Measurements from ENCODE around the gene AATF.

DNA sequence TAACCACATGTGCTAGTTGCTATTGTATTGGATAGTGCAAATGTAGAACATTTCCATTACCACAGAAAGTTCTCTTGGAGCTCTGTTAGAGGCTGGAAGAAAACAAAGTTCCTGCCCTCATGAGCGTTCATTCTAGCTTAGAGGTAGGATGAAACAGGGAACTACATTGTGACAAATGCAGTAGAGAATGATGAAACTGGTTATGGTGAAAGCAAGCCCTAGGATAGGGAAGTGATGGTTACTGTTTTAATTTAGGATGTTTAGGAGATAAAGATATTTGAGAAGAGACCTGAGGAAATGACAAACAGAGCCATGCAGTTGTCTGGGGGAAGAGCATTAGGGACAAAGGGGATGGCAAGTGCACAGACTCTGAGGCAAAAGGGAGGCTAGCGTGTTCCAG is 50.7 kb downstream of the AATF start:
- TF ChIP-seq, protein P1, sequence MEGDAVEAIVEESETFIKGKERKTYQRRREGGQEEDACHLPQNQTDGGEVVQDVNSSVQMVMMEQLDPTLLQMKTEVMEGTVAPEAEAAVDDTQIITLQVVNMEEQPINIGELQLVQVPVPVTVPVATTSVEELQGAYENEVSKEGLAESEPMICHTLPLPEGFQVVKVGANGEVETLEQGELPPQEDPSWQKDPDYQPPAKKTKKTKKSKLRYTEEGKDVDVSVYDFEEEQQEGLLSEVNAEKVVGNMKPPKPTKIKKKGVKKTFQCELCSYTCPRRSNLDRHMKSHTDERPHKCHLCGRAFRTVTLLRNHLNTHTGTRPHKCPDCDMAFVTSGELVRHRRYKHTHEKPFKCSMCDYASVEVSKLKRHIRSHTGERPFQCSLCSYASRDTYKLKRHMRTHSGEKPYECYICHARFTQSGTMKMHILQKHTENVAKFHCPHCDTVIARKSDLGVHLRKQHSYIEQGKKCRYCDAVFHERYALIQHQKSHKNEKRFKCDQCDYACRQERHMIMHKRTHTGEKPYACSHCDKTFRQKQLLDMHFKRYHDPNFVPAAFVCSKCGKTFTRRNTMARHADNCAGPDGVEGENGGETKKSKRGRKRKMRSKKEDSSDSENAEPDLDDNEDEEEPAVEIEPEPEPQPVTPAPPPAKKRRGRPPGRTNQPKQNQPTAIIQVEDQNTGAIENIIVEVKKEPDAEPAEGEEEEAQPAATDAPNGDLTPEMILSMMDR (IDR thresholded peaks at IDR 0.05; ENCODE audit: poor library complexity), result no peak
- TF ChIP-seq EZH2phosphoT487 (IDR thresholded peaks at IDR 0.05; ENCODE audit: low read depth, severe bottlenecking, unreplicated experiment), result no peak

Data from hepatocyte (in vitro differentiated cells).